CD1c-positive myeloid dendritic cell (primary cell): ENCODE data around the gene ZNF778.

Source experiments
- DNase-seq: peaks from one replicate; pipeline ENCODE4 v3.0.0-alpha.2; 2016; ENCODE audit errors: extremely low spot score

ZNF778 gene

GRCh38 chr16:89194340-89195311 lies 22.9 kb upstream of the ZNF778 start:
- no peak for DNase-seq

- no peak for DNase-seq
These were observed 21.9 kb upstream of the ZNF778 start for GRCh38 chr16:89195521-89196171.

GRCh38 chr16:89197033-89197632 lies 20.4 kb upstream of the ZNF778 start:
- DNase-seq, result no peak

GRCh38 chr16:89197633-89198416 lies 19.7 kb upstream of the ZNF778 start:
- no peak for DNase-seq

- no peak for DNase-seq
These were observed 18.9 kb upstream of the ZNF778 start for GRCh38 chr16:89198417-89199240.

- DNase-seq, result no peak
These were observed 18.0 kb upstream of the ZNF778 start for GRCh38 chr16:89199241-89200123.

GRCh38 chr16:89200124-89200849 lies 17.2 kb upstream of the ZNF778 start, which contains the start of gene SLC22A31:
TSS of gene SLC22A31 (minus strand) at chr16:89200537. CDS start at chr16:89200501, 36 bp downstream.
- no peak for DNase-seq

GRCh38 chr16:89200850-89201411 lies 16.6 kb upstream of the ZNF778 start:
- no peak for DNase-seq

GRCh38 chr16:89201439-89202377 lies 15.8 kb upstream of the ZNF778 start:
- peak; percentile 69 for DNase-seq

GRCh38 chr16:89202422-89203215 lies 14.9 kb upstream of the ZNF778 start:
- DNase-seq, result no peak

GRCh38 chr16:89207993-89208392 lies 9.5 kb upstream of the ZNF778 start:
- no peak for DNase-seq

GRCh38 chr16:89209522-89210044 lies 7.9 kb upstream of the ZNF778 start:
- DNase-seq, result no peak

- no peak for DNase-seq
These were observed 7.2 kb upstream of the ZNF778 start for GRCh38 chr16:89210165-89210903.

- DNase-seq, result no peak
These were observed 6.5 kb upstream of the ZNF778 start for GRCh38 chr16:89210904-89211515.
